HCT116 (cell line): ENCODE measurements around the gene HSD17B1. TPM values are rescaled to one million over a fixed set of nuclear protein-coding genes. Genes with fewer than 3 reads are reported as not detected.

Source experiments
- ATAC-seq: fragments of 200-7000 bp; cut with Tn5 transposase; 2 replicates; pipeline ENCODE4 v1.9.1; 2020; ENCODE audit warnings: mild to moderate bottlenecking, moderate library complexity
- BruUV-seq: library from RNA; stranded (reverse); fragments of 400-500 nt; replicated peaks from 2 replicates; lab custom pipeline; 2021; lab: Mats Ljungman, UMichigan
- CTCF ChIA-PET: fragments of 300-600 bp; sonication (Branson Sonifier 250); formaldehyde crosslinking; loops from one replicate; lab custom pipeline; 2021; ENCODE audit warnings: antibody characterized with exemption; lab: Charles Lee
- POLR2A ChIA-PET: fragments of 300-600, 350-600 bp; sonication (Branson Sonifier 250); formaldehyde crosslinking; loops from one replicate; lab custom pipeline; 2021; ENCODE audit warnings: antibody characterized with exemption; lab: Charles Lee
- RAD21 ChIA-PET, 2 experiments: fragments of 300-600 bp; sonication (Branson Sonifier 250); formaldehyde crosslinking; loops; one replicate each; lab custom pipeline; 2023; ENCODE audit warnings: low total read pairs in 2 of 2; ENCODE audit not compliant: uncharacterized antibody in 2 of 2, unreplicated experiment in 2 of 2, low non-redundant PET in 1 of 2; lab: Charles Lee
- DNase-seq: peaks from one replicate; pipeline ENCODE4 v3.0.0-alpha.2; 2010; ENCODE audit warnings: low read depth, low spot score
- H2AFZ ChIP-seq: fragments of 200-600 bp; shearing (Covaris generic), sonication (generic); 2 replicates; pipeline ENCODE4 v1.6.1; 2017; ENCODE audit warnings: low read depth, mixed run types, mixed read lengths, antibody characterized with exemption, low read length; ENCODE audit not compliant: poor library complexity, severe bottlenecking
- H3K27ac ChIP-seq: 2 replicates; pipeline ENCODE4 v1.5.1; 2012; ENCODE audit warnings: low read depth, low read length
- H3K27me3 ChIP-seq: fragments of 200-600 bp; sonication (generic); 2 replicates; pipeline ENCODE4 v1.6.1; 2016; ENCODE audit warnings: mixed run types, low read length, mixed read lengths; ENCODE audit not compliant: insufficient read depth
- H3K36me3 ChIP-seq, 2 experiments: fragments of 200-500 bp in 1 of 2; fragments of 200-600 bp in 1 of 2; sonication (Bioruptor generic) in 1 of 2; sonication (generic) in 1 of 2; 2 replicates each; pipeline versions ENCODE4 v1.5.1 to v1.6.1; 2014 to 2016; ENCODE audit warnings: low read length in 2 of 2, inconsistent platforms in 1 of 2, mixed read lengths in 1 of 2, mixed run types in 1 of 2; ENCODE audit not compliant: insufficient read depth in 2 of 2, control insufficient read depth in 1 of 2
- H3K4me1 ChIP-seq, 2 experiments: fragments of 200-600 bp in 1 of 2; sonication (generic) in 1 of 2; 2 replicates each; pipeline versions ENCODE4 v1.5.1 to v1.6.1; 2012 to 2017; ENCODE audit warnings: low read length in 2 of 2, inconsistent platforms in 1 of 2, mild to moderate bottlenecking in 1 of 2, mixed read lengths in 1 of 2, mixed run types in 1 of 2, moderate library complexity in 1 of 2; ENCODE audit not compliant: insufficient read depth in 2 of 2, control insufficient read depth in 1 of 2
- H3K4me2 ChIP-seq: fragments of 200-600 bp; sonication (generic); 2 replicates; pipeline ENCODE4 v1.6.1; 2017; ENCODE audit warnings: mixed run types, low read length, mixed read lengths
- H3K4me3 ChIP-seq, 2 experiments: fragments of 200-600 bp in 1 of 2; sonication (generic) in 1 of 2; replicated peaks in 1 of 2; 2 replicates each; pipeline ENCODE4 v1.5.1; 2011 to 2016; ENCODE audit warnings: low read length in 2 of 2, control low read depth in 1 of 2, low read depth in 1 of 2, mild to moderate bottlenecking in 1 of 2, mixed read lengths in 1 of 2, mixed run types in 1 of 2
- H3K79me2 ChIP-seq: fragments of 200-600 bp; sonication (generic); 2 replicates; pipeline ENCODE4 v1.6.1; 2017; ENCODE audit warnings: mild to moderate bottlenecking, mixed run types, low read length, moderate library complexity, mixed read lengths; ENCODE audit not compliant: insufficient read depth
- H3K9ac ChIP-seq: fragments of 200-600 bp; sonication (generic); 2 replicates; pipeline ENCODE4 v1.6.1; 2016; ENCODE audit warnings: low read length, mixed read lengths
- H3K9me2 ChIP-seq: fragments of 200-600 bp; sonication (generic), shearing (Covaris generic); 2 replicates; pipeline ENCODE4 v1.6.1; 2017; ENCODE audit warnings: mixed run types, mild to moderate bottlenecking, moderate library complexity; ENCODE audit not compliant: insufficient read depth
- H3K9me3 ChIP-seq, 2 experiments: fragments of 200-500 bp in 1 of 2; fragments of 200-600 bp in 1 of 2; sonication (Bioruptor generic) in 1 of 2; sonication (generic) in 1 of 2; 2 replicates each; pipeline ENCODE4 v1.6.1; 2014 to 2017; ENCODE audit warnings: low read length in 2 of 2, mixed read lengths in 2 of 2, inconsistent platforms in 1 of 2, low read depth in 1 of 2, mild to moderate bottlenecking in 1 of 2, mixed run types in 1 of 2, moderate library complexity in 1 of 2; ENCODE audit not compliant: control insufficient read depth in 1 of 2, insufficient read depth in 1 of 2
- H4K20me1 ChIP-seq: fragments of 200-600 bp; sonication (generic), shearing (Covaris generic); 2 replicates; pipeline ENCODE4 v1.6.1; 2017; ENCODE audit warnings: mixed run types, mild to moderate bottlenecking, moderate library complexity; ENCODE audit not compliant: insufficient read depth
- ATF3 ChIP-seq: IDR thresholded peaks from 2 replicates; pipeline ENCODE4 v1.6.1; 2012
- CBX3 ChIP-seq: IDR thresholded peaks from 2 replicates; pipeline ENCODE4 v1.6.1; 2012; ENCODE audit warnings: low read depth
- CEBPB ChIP-seq: IDR thresholded peaks from 2 replicates; pipeline ENCODE4 v1.6.1; 2012; ENCODE audit warnings: low read depth
- ELF1 ChIP-seq: IDR thresholded peaks from 2 replicates; pipeline ENCODE4 v1.6.1; 2012; ENCODE audit warnings: low read depth, borderline replicate concordance
- EZH2 ChIP-seq: fragments of 200-600 bp; sonication (generic); IDR thresholded peaks from 2 replicates; pipeline ENCODE4 v1.6.1; 2017; ENCODE audit warnings: antibody characterized with exemption, mixed run types
- POLR2A ChIP-seq: IDR thresholded peaks from 2 replicates; pipeline ENCODE4 v1.7.0; 2011; ENCODE audit warnings: borderline replicate concordance; ENCODE audit not compliant: insufficient read depth, insufficient read length; ENCODE audit errors: extremely low read depth
- POLR2AphosphoS5 ChIP-seq: IDR thresholded peaks from 2 replicates; pipeline ENCODE4 v1.6.1; 2011; ENCODE audit warnings: mild to moderate bottlenecking, low read depth, low read length, moderate library complexity
- RAD21 ChIP-seq: IDR thresholded peaks from 2 replicates; pipeline ENCODE4 v1.6.1; 2012; ENCODE audit warnings: low read depth, mild to moderate bottlenecking
- REST ChIP-seq: IDR thresholded peaks from 2 replicates; pipeline ENCODE4 v1.6.1; 2012; ENCODE audit warnings: low read depth
- SIN3A ChIP-seq: IDR thresholded peaks from 2 replicates; pipeline ENCODE4 v1.6.1; 2012; ENCODE audit warnings: low read depth
- SRF ChIP-seq: IDR thresholded peaks from 2 replicates; pipeline ENCODE4 v1.6.1; 2012; ENCODE audit warnings: low read depth
- ZFX ChIP-seq: fragments of 450-650 bp; IDR thresholded peaks from 2 replicates; pipeline ENCODE4 v1.6.1; 2017
- ZNF274 ChIP-seq: fragments of 200-500 bp; sonication (Bioruptor generic); IDR thresholded peaks from 2 replicates; pipeline ENCODE4 v1.6.1; 2014; ENCODE audit warnings: mild to moderate bottlenecking, low read depth, low read length, inconsistent platforms
- intact Hi-C: fragments of 100-400 bp; cut with micrococcal nuclease; formaldehyde crosslinking; loops from 2 replicates; pipeline ENCODE4 v1.10.0; 2022
- total RNA-seq: library from RNA; stranded (reverse); gene quantifications from one replicate; pipeline ENCODE4 v1.2.1, GENCODE V29; 2021; ENCODE audit not compliant: unreplicated experiment
- TF ChIP-seq, protein P1 (sequence below): IDR thresholded peaks from 2 replicates; pipeline ENCODE4 v1.6.1; 2012

The HSD17B1 gene
- total RNA-seq, 1 experiment from 2014 or later, result 1.4 TPM

DNA sequence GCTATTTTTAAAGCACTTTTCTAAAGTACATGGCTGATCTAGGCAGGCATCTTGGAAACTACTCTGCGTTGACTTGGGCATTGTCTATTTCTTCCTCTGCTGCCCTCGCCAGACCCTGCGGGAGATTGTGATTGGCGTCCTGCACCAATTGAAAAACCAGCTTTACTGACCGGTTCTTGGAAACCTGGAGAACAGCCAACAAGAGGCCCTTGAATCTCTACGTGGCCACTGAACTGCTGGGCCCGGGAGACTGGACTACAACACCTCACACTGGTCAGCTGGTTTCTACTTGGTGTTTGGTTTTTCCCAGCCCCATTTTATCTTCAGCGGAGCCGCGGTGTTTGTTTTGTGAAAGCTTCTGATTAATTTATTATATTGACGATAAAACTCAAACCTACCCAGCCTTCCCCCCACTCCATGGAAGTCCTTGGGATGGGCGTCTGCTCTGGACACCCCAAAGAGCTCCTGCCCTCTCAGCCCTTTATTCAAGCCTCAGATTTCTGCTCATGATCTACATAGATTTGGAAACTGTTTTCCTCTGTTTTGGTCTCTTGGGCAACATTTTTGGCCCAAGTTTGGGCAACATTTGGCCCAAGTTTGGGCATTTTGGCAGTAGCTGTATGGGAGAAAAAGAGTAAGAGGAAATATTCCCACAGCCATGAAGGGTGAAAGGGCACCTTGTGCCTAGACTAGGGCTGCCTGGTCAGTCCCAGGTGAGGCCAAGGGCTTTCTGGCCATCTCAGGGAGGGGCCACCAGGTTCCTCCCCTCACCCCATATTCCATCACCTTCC is 18.9 kb downstream of the HSD17B1 start:
- intact Hi-C loops, result no loop called here
- Histone ChIP-seq H3K79me2 (peaks cover 76% of the 10 kb centered on the region), H3K4me3 (no peak overlapping the region), H3K9ac (no peak overlapping the region), H3K4me1 (peaks cover 4 to 24% of the 10 kb centered on the region in 2 experiments), H3K4me2 (no peak overlapping the region), H3K9me3 (no peaks in the 10 kb centered on the region), H2AFZ (no peak overlapping the region), H3K27ac (no peak overlapping the region; the same call in 1 of the 2 replicates), H3K36me3 (peaks cover 44 to 57% of the 10 kb centered on the region in 2 experiments), H3K27me3 (no peaks in the 10 kb centered on the region), H4K20me1 (peaks cover 7% of the 10 kb centered on the region; the same call in 1 of the 2 replicates), H3K9me2 (no peaks in the 10 kb centered on the region)
- ChIA-PET RAD21 (no interaction called here), CTCF (no interaction called here), POLR2A (no interaction called here)
- TF ChIP-seq SRF, result no peak
- TF ChIP-seq, protein P1, sequence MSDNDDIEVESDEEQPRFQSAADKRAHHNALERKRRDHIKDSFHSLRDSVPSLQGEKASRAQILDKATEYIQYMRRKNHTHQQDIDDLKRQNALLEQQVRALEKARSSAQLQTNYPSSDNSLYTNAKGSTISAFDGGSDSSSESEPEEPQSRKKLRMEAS, result no peak
- no peak for TF ChIP-seq POLR2AphosphoS5
- TF ChIP-seq ZNF274, result no peak
- TF ChIP-seq CEBPB, result no peak
- no peak for TF ChIP-seq EZH2
- TF ChIP-seq ZFX, result no peak
- TF ChIP-seq CBX3, result no peak
- TF ChIP-seq POLR2A, result no peak
- TF ChIP-seq RAD21, result no peak
- no peak for TF ChIP-seq SIN3A
- TF ChIP-seq ELF1, result no peak
- no peak for TF ChIP-seq REST
- TF ChIP-seq ATF3, result no peak
- DNase-seq (no peak), ATAC-seq (no peak)
- BruUV-seq, result no TSS peak
